Measurements from ENCODE around the gene ZNF630.

DNA sequence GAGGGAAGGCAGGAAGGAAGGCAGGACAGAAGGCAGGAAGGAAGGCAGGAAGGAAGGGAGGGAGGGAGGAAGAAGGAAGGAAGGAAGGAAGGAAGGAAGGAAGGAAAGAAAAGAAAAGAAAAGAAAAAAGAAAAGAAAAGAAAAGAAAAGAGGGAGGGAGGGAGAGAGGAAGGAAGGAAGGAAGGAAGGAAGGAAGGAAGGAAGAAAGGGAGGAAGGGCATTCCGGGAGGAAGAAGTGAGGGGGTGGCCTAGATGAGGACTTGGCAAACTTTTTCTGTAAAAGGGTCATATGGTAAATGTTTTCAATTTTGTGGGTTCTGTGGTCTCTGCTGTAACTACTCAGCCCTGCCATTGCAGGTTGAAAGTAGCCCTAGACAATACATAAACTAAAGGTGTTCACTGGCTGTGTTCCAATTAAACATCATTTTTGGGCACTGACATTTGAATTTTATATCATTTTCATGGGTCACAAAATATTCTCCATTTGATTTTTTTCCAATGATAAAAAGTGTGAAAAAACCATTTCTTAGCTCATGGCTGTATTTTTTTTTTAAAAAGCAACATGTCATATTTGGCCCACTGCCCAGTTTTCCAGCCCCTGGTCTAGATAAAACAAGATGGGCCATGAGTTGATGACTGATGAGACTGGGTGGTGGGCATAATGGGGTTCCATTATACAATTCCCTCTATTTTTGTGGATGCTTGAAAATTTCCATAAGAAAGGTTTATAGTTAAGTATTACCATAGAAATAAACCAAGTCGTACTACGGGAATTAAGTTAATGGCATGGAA lies 3.1 kb downstream of the ZNF630 start:
- TF ChIP-seq, protein P1, sequence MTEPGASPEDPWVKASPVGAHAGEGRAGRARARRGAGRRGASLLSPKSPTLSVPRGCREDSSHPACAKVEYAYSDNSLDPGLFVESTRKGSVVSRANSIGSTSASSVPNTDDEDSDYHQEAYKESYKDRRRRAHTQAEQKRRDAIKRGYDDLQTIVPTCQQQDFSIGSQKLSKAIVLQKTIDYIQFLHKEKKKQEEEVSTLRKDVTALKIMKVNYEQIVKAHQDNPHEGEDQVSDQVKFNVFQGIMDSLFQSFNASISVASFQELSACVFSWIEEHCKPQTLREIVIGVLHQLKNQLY (CRISPR knock-in tag; conservative IDR thresholded peaks at IDR 0.05) = no peak
- TF ChIP-seq ZNF224 (CRISPR knock-in tag; IDR thresholded peaks at IDR 0.05) = no peak
- TF ChIP-seq NR2C2 (CRISPR knock-in tag; IDR thresholded peaks at IDR 0.05) = no peak
- no peak for TF ChIP-seq NR2C2 (tag; IDR thresholded peaks at IDR 0.05)
- TF ChIP-seq, protein P2, sequence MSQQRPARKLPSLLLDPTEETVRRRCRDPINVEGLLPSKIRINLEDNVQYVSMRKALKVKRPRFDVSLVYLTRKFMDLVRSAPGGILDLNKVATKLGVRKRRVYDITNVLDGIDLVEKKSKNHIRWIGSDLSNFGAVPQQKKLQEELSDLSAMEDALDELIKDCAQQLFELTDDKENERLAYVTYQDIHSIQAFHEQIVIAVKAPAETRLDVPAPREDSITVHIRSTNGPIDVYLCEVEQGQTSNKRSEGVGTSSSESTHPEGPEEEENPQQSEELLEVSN (IDR thresholded peaks at IDR 0.05; ENCODE audit: borderline replicate concordance in 1 of 2, extremely low read depth in 1 of 2, insufficient read depth in 1 of 2, insufficient read length in 1 of 2, low read depth in 1 of 2, low read length in 1 of 2, poor library complexity in 1 of 2, severe bottlenecking in 1 of 2) = no peak

Data from K562 (cell line).